Mesenchymal stem cell (in vitro differentiated cells and primary cell): ENCODE measurements around the gene SLC9A8. TPM values are rescaled to one million over a fixed set of nuclear protein-coding genes. Genes with fewer than 3 reads are reported as not detected.

Experiments
- small RNA-seq: library from polyadenylated mRNA; stranded (forward); fragments of <200 nt; extraction: miRNeasy Mini kit (QIAGEN cat#:217004); gene quantifications from one replicate; pipeline ENCODE3, GENCODE V24; 2013; ENCODE audit warnings: low read depth

The SLC9A8 gene

Small RNAs within 50 kb of the gene (small RNA-seq; reads per million reads assigned to genes)
- gene RF00017, result not detected
- gene RF00019, result not detected
- not detected for gene RNU6-919P
